ENCODE results near the gene MFN2. TPM values are rescaled to one million over a fixed set of nuclear protein-coding genes. Genes with fewer than 3 reads are reported as not detected.
"Not testable (repeated sequence)": the region's sequence is repeated elsewhere in the genome, so short reads cannot be mapped to it uniquely, and the experiment has no call there.

Gene MFN2
- total and polyA plus RNA-seq, 2 experiments from 2014 or later = 15.1 to 40.4 TPM

GRCh38 chr1:12032161-12032621 lies 51.9 kb downstream of the MFN2 start:
- H3K4me3 Mint-ChIP-seq = no peak overlapping the region
- H3K79me2 ChIP-seq (replicated peaks; ENCODE audit: insufficient read depth) = no peaks in the 10 kb centered on the region
- peaks cover 6% of the 10 kb centered on the region for H3K27me3 Mint-ChIP-seq (ENCODE audit: insufficient read depth, low read depth, poor library complexity)
- H3K27me3 ChIP-seq (ENCODE audit: insufficient read depth) = no peaks in the 10 kb centered on the region
- no peak overlapping the region for H3K4me3 ChIP-seq
- peaks cover 6% of the 10 kb centered on the region; the same call in 1 of the 2 replicates for H3K36me3 ChIP-seq (ENCODE audit: insufficient read depth)
- DNase-seq (ENCODE audit: low spot score) = no peak
- H3K9me3 Mint-ChIP-seq = no peaks in the 10 kb centered on the region
- ATAC-seq = no peak
- H4K20me1 ChIP-seq (replicated peaks; ENCODE audit: insufficient read depth) = no peaks in the 10 kb centered on the region; the same call in none of the 2 replicates
- H2AFZ ChIP-seq = no peak overlapping the region
- H3K27ac Mint-ChIP-seq = no peak overlapping the region
- H3K27ac ChIP-seq (ENCODE audit: low read depth) = peak overlapping the region; percentile 59; the same call in 1 of the 2 replicates
- H3K36me3 Mint-ChIP-seq (ENCODE audit: low read depth) = peaks cover 21% of the 10 kb centered on the region
- no peaks in the 10 kb centered on the region; the same call in 1 of the 2 replicates for H3F3A ChIP-seq (replicated peaks; ENCODE audit: low read depth)
- no peaks in the 10 kb centered on the region for H3K4me1 ChIP-seq (ENCODE audit: insufficient read depth)
- no peaks in the 10 kb centered on the region for H3K4me1 Mint-ChIP-seq
- TF ChIP-seq CREB1 (CRISPR knock-in tag; IDR thresholded peaks at IDR 0.05; ENCODE audit: low read depth) = no peak
- TF ChIP-seq, protein P1, sequence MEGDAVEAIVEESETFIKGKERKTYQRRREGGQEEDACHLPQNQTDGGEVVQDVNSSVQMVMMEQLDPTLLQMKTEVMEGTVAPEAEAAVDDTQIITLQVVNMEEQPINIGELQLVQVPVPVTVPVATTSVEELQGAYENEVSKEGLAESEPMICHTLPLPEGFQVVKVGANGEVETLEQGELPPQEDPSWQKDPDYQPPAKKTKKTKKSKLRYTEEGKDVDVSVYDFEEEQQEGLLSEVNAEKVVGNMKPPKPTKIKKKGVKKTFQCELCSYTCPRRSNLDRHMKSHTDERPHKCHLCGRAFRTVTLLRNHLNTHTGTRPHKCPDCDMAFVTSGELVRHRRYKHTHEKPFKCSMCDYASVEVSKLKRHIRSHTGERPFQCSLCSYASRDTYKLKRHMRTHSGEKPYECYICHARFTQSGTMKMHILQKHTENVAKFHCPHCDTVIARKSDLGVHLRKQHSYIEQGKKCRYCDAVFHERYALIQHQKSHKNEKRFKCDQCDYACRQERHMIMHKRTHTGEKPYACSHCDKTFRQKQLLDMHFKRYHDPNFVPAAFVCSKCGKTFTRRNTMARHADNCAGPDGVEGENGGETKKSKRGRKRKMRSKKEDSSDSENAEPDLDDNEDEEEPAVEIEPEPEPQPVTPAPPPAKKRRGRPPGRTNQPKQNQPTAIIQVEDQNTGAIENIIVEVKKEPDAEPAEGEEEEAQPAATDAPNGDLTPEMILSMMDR (conservative IDR thresholded peaks at IDR 0.05; ENCODE audit: low read depth in 2 of 2) = no peak
- no peak for TF ChIP-seq EZH2 (IDR thresholded peaks at IDR 0.05; ENCODE audit: low read depth, unreplicated experiment)
- TF ChIP-seq EZH2phosphoT487 (IDR thresholded peaks at IDR 0.05; ENCODE audit: unreplicated experiment) = no peak
- TF ChIP-seq ETS1 (IDR thresholded peaks at IDR 0.05) = no peak
- no peaks in the 10 kb centered on the region for H3K9me2 ChIP-seq (ENCODE audit: insufficient read depth)
- no peak overlapping the region for H3K4me2 ChIP-seq

DNA sequence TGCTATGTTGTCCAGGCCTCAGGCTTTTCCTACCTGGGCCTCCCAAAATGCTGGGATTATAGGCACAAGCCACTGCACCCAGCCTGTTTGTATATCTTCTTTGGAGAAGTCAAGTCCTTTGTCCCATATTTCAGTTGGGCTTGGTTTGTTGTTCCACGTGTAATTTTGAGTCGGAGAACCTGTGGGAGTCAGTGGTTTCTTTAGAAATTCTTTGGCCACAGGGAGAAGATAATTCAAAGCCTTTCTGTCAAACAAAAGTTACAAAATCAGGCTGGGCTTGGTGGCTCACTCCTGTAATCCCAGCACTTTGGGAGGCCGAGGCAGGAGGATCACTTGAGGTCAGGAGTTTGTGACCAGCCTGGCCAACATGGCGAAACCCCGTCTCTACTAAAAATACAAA lies 53.2 kb downstream of the MFN2 start:
- not testable (repeated sequence) for ATAC-seq; H3K9me3 Mint-ChIP-seq; H3K4me2 ChIP-seq; H3K36me3 ChIP-seq (ENCODE audit: insufficient read depth); H3F3A ChIP-seq (replicated peaks; ENCODE audit: low read depth); H3K27ac ChIP-seq (ENCODE audit: low read depth); DNase-seq (ENCODE audit: low spot score); H3K4me1 ChIP-seq (ENCODE audit: insufficient read depth); H3K27ac Mint-ChIP-seq; H2AFZ ChIP-seq; H3K79me2 ChIP-seq (replicated peaks; ENCODE audit: insufficient read depth); H3K9me2 ChIP-seq (ENCODE audit: insufficient read depth); H3K4me3 ChIP-seq; H3K4me3 Mint-ChIP-seq; H4K20me1 ChIP-seq (replicated peaks; ENCODE audit: insufficient read depth); H3K27me3 ChIP-seq (ENCODE audit: insufficient read depth); H3K4me1 Mint-ChIP-seq; H3K27me3 Mint-ChIP-seq (ENCODE audit: insufficient read depth, low read depth, poor library complexity)
- peaks cover 12% of the 10 kb centered on the region for H3K36me3 Mint-ChIP-seq (ENCODE audit: low read depth)

DNA sequence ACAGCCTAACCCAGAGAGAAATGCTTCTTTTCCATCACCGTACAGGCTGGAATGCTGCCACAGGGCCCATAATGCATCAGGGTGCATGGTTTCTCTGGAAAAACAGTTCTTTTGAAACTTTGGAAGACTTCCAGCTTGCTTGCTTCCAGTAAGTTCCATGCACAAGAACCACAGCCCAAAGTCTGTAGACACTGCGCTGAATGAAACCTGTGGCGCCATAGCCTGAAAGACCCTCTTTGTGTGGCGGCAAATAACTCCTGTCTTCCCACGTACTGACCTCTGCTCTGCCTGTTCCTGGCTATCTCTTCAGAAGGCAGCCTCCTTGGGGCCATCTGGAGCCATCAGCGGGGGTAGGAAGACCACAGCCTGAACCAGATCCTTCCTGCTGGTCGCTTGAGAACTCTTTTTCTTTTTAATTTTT lies 54.1 kb downstream of the MFN2 start:
- no peaks in the 10 kb centered on the region for H3K4me1 ChIP-seq (ENCODE audit: insufficient read depth)
- peaks cover 7% of the 10 kb centered on the region; the same call in 1 of the 3 replicates for H3K36me3 Mint-ChIP-seq (ENCODE audit: low read depth)
- no peak overlapping the region for H3K4me2 ChIP-seq
- peak overlapping the region; percentile 32; the same call in 1 of the 2 replicates for H3K27ac ChIP-seq (ENCODE audit: low read depth)
- DNase-seq (ENCODE audit: low spot score) = no peak
- no peak overlapping the region for H3K27ac Mint-ChIP-seq
- no peaks in the 10 kb centered on the region; the same call in 1 of the 2 replicates for H3F3A ChIP-seq (replicated peaks; ENCODE audit: low read depth)
- no peak overlapping the region for H2AFZ ChIP-seq
- no peaks in the 10 kb centered on the region for H3K79me2 ChIP-seq (replicated peaks; ENCODE audit: insufficient read depth)
- H3K27me3 Mint-ChIP-seq (ENCODE audit: insufficient read depth, low read depth, poor library complexity) = peaks cover 9% of the 10 kb centered on the region
- H3K4me3 ChIP-seq = no peak overlapping the region
- H3K36me3 ChIP-seq (ENCODE audit: insufficient read depth) = no peaks in the 10 kb centered on the region
- H3K4me3 Mint-ChIP-seq = no peak overlapping the region
- no peaks in the 10 kb centered on the region; the same call in 1 of the 2 replicates for H4K20me1 ChIP-seq (replicated peaks; ENCODE audit: insufficient read depth)
- no peaks in the 10 kb centered on the region for H3K4me1 Mint-ChIP-seq
- ATAC-seq = no peak
- H3K9me2 ChIP-seq (ENCODE audit: insufficient read depth) = no peaks in the 10 kb centered on the region
- no peaks in the 10 kb centered on the region for H3K27me3 ChIP-seq (ENCODE audit: insufficient read depth)
- H3K9me3 Mint-ChIP-seq = no peaks in the 10 kb centered on the region
- no peak for TF ChIP-seq ZNF331 (CRISPR knock-in tag; IDR thresholded peaks at IDR 0.05; ENCODE audit: low read depth)
- no peak for TF ChIP-seq POLR2AphosphoS5 (IDR thresholded peaks at IDR 0.05; ENCODE audit: low read depth)
- no peak for TF ChIP-seq REST (IDR thresholded peaks at IDR 0.05; ENCODE audit: unreplicated experiment)
- TF ChIP-seq ZNF114 (CRISPR knock-in tag; IDR thresholded peaks at IDR 0.05) = no peak
- no peak for TF ChIP-seq JUNB (IDR thresholded peaks at IDR 0.05; ENCODE audit: unreplicated experiment)
- TF ChIP-seq CREB1 (CRISPR knock-in tag; IDR thresholded peaks at IDR 0.05; ENCODE audit: low read depth) = no peak
- TF ChIP-seq EZH2phosphoT487 (IDR thresholded peaks at IDR 0.05; ENCODE audit: unreplicated experiment) = no peak
